22Rv1 (cell line): ENCODE results near the gene PRRT1B.

Experiments
- ZFX ChIP-seq: fragments of 450-650 bp; IDR thresholded peaks from 2 replicates; pipeline ENCODE4 v1.6.1; 2017; ENCODE audit warnings: antibody characterized with exemption, borderline replicate concordance
- TF ChIP-seq, protein P1 (sequence below): fragments of 450-650 bp; IDR thresholded peaks from 2 replicates; pipeline ENCODE4 v1.5.1; 2017; ENCODE audit warnings: mild to moderate bottlenecking

DNA sequence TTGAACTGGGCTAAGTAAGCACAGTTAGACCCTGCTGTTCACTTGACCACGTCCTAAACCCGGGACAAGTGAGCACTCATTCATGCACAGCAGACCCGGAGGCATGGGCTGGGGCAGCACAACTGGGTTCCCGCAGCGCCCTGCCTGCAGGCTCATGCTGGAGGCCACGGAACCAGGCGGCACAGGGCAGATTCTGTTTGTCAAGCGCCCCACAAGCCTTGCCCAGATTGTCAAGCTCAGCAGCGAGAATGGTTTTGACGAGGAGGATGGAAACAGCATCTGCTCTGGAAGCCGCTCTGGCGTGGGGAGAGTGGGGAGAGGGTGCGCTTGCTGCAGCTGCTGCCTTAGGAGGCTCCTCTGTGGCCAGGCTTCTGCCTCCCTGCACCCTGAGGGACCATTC lies 32.7 kb downstream of the PRRT1B start:
- TF ChIP-seq, protein P1, sequence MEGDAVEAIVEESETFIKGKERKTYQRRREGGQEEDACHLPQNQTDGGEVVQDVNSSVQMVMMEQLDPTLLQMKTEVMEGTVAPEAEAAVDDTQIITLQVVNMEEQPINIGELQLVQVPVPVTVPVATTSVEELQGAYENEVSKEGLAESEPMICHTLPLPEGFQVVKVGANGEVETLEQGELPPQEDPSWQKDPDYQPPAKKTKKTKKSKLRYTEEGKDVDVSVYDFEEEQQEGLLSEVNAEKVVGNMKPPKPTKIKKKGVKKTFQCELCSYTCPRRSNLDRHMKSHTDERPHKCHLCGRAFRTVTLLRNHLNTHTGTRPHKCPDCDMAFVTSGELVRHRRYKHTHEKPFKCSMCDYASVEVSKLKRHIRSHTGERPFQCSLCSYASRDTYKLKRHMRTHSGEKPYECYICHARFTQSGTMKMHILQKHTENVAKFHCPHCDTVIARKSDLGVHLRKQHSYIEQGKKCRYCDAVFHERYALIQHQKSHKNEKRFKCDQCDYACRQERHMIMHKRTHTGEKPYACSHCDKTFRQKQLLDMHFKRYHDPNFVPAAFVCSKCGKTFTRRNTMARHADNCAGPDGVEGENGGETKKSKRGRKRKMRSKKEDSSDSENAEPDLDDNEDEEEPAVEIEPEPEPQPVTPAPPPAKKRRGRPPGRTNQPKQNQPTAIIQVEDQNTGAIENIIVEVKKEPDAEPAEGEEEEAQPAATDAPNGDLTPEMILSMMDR = no peak
- no peak for TF ChIP-seq ZFX
